ENCODE measurements around the gene CH25H. TPM values are rescaled to one million over a fixed set of nuclear protein-coding genes. Genes with fewer than 3 reads are reported as not detected.

Gene CH25H
- total RNA-seq, 1 experiment from 2014 or later: not detected

- Histone ChIP-seq H3K4me3 (no peak overlapping the region), H4K20me1 (ENCODE audit: insufficient read depth) (no peaks in the 10 kb centered on the region), H3K79me2 (ENCODE audit: low read depth) (no peaks in the 10 kb centered on the region), H3F3A (ENCODE audit: insufficient read depth, low read depth) (no peaks in the 10 kb centered on the region), H3K4me1 (replicated peaks; ENCODE audit: insufficient read depth) (peaks cover 5% of the 10 kb centered on the region; the same call in 1 of the 2 replicates), H3K36me3 (ENCODE audit: low read depth) (no peaks in the 10 kb centered on the region), H2AFZ (no peak overlapping the region), H3K27me3 (ENCODE audit: insufficient read depth, low read depth) (no peaks in the 10 kb centered on the region), H3K9me2 (ENCODE audit: insufficient read depth) (no peaks in the 10 kb centered on the region), H3K27ac (no peak overlapping the region), H3K4me2 (no peak overlapping the region), H3K9me3 (ENCODE audit: insufficient read depth, low read depth) (no peaks in the 10 kb centered on the region; the same call in 1 of the 2 replicates)
- intact Hi-C loops (cut with micrococcal nuclease; ENCODE audit: unreplicated experiment): no loop called here
- ChIA-PET CTCF (no interaction called here), POLR2A (ENCODE audit: unreplicated experiment) (interaction anchor here (0.7 kb wide), 1 partner anchor 183 kb away, joined by 3 read pairs; no protein-coding TSS in a partner anchor)
- DNase-seq: no peak
- TF ChIP-seq CTCF (conservative IDR thresholded peaks at IDR 0.05) (no peak), EZH2 (IDR thresholded peaks at IDR 0.05; ENCODE audit: low read depth) (no peak)
- no TSS peak for BruUV-seq (replicated peaks)
Measured at GRCh38 chr10:89189211-89189734, 17.8 kb downstream of the CH25H start.

- peak in 1 of 2 experiments; percentile 64 for DNase-seq
- Histone ChIP-seq H3K4me2 (no peak overlapping the region), H3K9me3 (ENCODE audit: insufficient read depth, low read depth) (no peaks in the 10 kb centered on the region; the same call in 1 of the 2 replicates), H4K20me1 (ENCODE audit: insufficient read depth) (no peaks in the 10 kb centered on the region), H3K4me1 (replicated peaks; ENCODE audit: insufficient read depth) (peaks cover 5% of the 10 kb centered on the region; the same call in 1 of the 2 replicates), H3K27ac (no peak overlapping the region), H3K36me3 (ENCODE audit: low read depth) (no peaks in the 10 kb centered on the region), H3K79me2 (ENCODE audit: low read depth) (no peaks in the 10 kb centered on the region), H3K4me3 (no peak overlapping the region), H3K9me2 (ENCODE audit: insufficient read depth) (no peaks in the 10 kb centered on the region), H3K27me3 (ENCODE audit: insufficient read depth, low read depth) (no peaks in the 10 kb centered on the region), H3F3A (ENCODE audit: insufficient read depth, low read depth) (no peaks in the 10 kb centered on the region), H2AFZ (no peak overlapping the region)
- TF ChIP-seq EZH2 (IDR thresholded peaks at IDR 0.05; ENCODE audit: low read depth): no peak
- no peak for TF ChIP-seq CTCF (conservative IDR thresholded peaks at IDR 0.05)
- ChIA-PET CTCF (no interaction called here), POLR2A (ENCODE audit: unreplicated experiment) (no interaction called here)
- no TSS peak for BruUV-seq (replicated peaks)
- intact Hi-C loops (cut with micrococcal nuclease; ENCODE audit: unreplicated experiment): no loop called here
Measured at GRCh38 chr10:89185658-89186057, 21.5 kb downstream of the CH25H start.

GRCh38 chr10:89184638-89185037 is 22.5 kb downstream of the CH25H start:
- no peaks in the 10 kb centered on the region for H4K20me1 ChIP-seq (ENCODE audit: insufficient read depth)
- TF ChIP-seq CTCF (conservative IDR thresholded peaks at IDR 0.05) (no peak), EZH2 (IDR thresholded peaks at IDR 0.05; ENCODE audit: low read depth) (no peak)
- DNase-seq: no peak
- H3K79me2 ChIP-seq (ENCODE audit: low read depth): no peaks in the 10 kb centered on the region
- no peaks in the 10 kb centered on the region for H3K9me2 ChIP-seq (ENCODE audit: insufficient read depth)
- H3K27me3 ChIP-seq (ENCODE audit: insufficient read depth, low read depth): no peaks in the 10 kb centered on the region
- H3K27ac ChIP-seq: no peak overlapping the region
- no peak overlapping the region for H3K4me3 ChIP-seq
- H2AFZ ChIP-seq: no peak overlapping the region
- H3K4me2 ChIP-seq: no peak overlapping the region
- peaks cover 5% of the 10 kb centered on the region; the same call in 1 of the 2 replicates for H3K4me1 ChIP-seq (replicated peaks; ENCODE audit: insufficient read depth)
- intact Hi-C loops (cut with micrococcal nuclease; ENCODE audit: unreplicated experiment): no loop called here
- no peaks in the 10 kb centered on the region; the same call in 1 of the 2 replicates for H3K9me3 ChIP-seq (ENCODE audit: insufficient read depth, low read depth)
- H3K36me3 ChIP-seq (ENCODE audit: low read depth): no peaks in the 10 kb centered on the region
- POLR2A ChIA-PET (ENCODE audit: unreplicated experiment): no interaction called here
- CTCF ChIA-PET: no interaction called here
- no peaks in the 10 kb centered on the region for H3F3A ChIP-seq (ENCODE audit: insufficient read depth, low read depth)
- BruUV-seq (replicated peaks): no TSS peak
